Chondrocyte (in vitro differentiated cells): Measurements from ENCODE around the gene TMEM220. TPM values are rescaled to one million over a fixed set of nuclear protein-coding genes. Genes with fewer than 3 reads are reported as not detected.

Experiments used
- DNase-seq: peaks from one replicate; pipeline ENCODE4 v3.0.0; 2021; ENCODE audit warnings: mixed read lengths, low spot score
- H3K27ac Mint-ChIP-seq: one replicate; pipeline ENCODE4 v1.8.0; 2021; ENCODE audit warnings: mild to moderate bottlenecking, moderate library complexity, mixed read lengths; ENCODE audit not compliant: unreplicated experiment
- H3K27me3 Mint-ChIP-seq: 2 replicates; pipeline ENCODE4 v1.8.0; 2021; ENCODE audit warnings: low read depth, mixed read lengths
- H3K36me3 Mint-ChIP-seq: 2 replicates; pipeline ENCODE4 v1.8.0; 2021; ENCODE audit warnings: low read depth, mixed read lengths
- H3K4me1 Mint-ChIP-seq: 2 replicates; pipeline ENCODE4 v1.8.0; 2021; ENCODE audit warnings: low read depth, mild to moderate bottlenecking, mixed read lengths
- H3K4me3 Mint-ChIP-seq: one replicate; pipeline ENCODE4 v1.8.0; 2021; ENCODE audit warnings: mild to moderate bottlenecking, moderate library complexity, mixed read lengths; ENCODE audit not compliant: unreplicated experiment
- H3K9me3 Mint-ChIP-seq: 2 replicates; pipeline ENCODE4 v1.8.0; 2021; ENCODE audit warnings: low read depth, mixed read lengths
- total RNA-seq: library from RNA; stranded (reverse); gene quantifications from 3 replicates; pipeline ENCODE4 v1.2.1, GENCODE V29; 2021
- TF ChIP-seq, protein P1 (sequence below): fragments of 200-600 bp; sonication (generic); IDR thresholded peaks from 2 replicates; pipeline ENCODE4 v1.5.0; 2021; ENCODE audit warnings: antibody characterized with exemption, mild to moderate bottlenecking, moderate library complexity

TMEM220 gene
- total RNA-seq, 1 donor from 2014 or later: 7.6 TPM

DNA sequence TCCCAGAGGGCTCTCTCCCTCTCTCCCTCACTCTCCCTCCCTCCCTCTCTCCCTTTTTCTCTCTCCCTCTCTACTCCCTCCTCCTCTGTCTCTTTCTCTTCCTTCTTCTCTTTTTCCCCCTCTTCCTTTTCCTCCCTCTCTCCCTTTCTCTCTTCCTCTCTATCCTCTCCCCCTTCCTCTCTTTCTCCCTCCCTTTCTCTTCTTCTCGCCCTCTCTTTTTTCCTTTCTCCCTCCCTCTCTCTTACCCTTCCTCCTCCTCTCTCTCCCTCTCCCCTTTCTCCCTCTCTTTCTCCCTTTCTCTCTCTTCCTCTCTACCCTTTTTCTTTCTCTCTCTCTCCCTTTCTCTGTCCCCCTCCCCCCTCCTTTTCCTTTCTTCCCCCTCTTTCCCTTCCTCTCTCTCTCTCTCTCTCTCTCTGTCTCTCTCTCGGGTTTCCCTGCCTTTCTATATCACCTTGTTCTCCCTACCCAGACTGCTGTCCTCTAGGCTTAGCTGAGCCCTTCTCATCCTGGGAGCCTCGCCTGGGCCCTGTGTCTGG, 25.8 kb upstream of the TMEM220 start:
- Mint-ChIP-seq H3K27ac (no peak overlapping the region), H3K4me3 (no peak overlapping the region), H3K9me3 (no peaks in the 10 kb centered on the region), H3K27me3 (peaks cover 12% of the 10 kb centered on the region), H3K4me1 (no peaks in the 10 kb centered on the region), H3K36me3 (no peaks in the 10 kb centered on the region)
- DNase-seq: no peak
- TF ChIP-seq, protein P1, sequence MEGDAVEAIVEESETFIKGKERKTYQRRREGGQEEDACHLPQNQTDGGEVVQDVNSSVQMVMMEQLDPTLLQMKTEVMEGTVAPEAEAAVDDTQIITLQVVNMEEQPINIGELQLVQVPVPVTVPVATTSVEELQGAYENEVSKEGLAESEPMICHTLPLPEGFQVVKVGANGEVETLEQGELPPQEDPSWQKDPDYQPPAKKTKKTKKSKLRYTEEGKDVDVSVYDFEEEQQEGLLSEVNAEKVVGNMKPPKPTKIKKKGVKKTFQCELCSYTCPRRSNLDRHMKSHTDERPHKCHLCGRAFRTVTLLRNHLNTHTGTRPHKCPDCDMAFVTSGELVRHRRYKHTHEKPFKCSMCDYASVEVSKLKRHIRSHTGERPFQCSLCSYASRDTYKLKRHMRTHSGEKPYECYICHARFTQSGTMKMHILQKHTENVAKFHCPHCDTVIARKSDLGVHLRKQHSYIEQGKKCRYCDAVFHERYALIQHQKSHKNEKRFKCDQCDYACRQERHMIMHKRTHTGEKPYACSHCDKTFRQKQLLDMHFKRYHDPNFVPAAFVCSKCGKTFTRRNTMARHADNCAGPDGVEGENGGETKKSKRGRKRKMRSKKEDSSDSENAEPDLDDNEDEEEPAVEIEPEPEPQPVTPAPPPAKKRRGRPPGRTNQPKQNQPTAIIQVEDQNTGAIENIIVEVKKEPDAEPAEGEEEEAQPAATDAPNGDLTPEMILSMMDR: no peak

DNA sequence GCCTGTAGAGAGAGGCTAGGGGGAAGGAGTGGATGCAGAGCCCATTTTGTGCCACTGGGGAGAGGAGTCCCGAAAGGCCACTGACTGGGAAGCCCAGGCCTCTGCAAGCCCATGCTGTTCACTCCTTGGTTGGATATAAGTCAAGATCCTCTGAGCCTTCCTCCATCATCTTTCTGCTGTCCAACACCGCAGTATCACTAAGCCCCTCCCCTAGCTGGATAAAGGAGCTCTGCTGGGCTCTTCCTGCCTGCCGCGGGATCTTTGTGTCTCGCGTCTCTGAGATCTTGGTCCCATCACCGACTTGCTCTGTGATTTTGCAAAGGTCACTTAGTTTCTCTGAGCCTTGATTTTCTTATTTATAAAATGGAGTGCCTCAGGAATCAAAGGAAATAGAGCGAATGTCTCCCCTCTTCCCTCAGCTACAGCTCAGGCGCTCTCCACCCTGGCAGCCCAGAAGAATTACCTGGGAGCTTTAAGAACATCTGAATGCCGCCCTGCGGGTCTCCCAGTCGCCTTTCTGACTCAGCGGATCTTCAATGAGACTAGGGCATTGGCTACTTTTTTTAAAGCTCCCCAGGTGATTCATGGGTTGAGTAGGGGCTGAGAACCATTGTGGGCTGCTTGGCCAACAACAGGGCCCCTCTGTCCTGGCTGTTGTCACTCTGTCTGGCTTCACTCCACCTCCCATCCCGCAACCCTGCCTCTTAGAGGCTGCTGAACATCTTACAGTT, 25.2 kb upstream of the TMEM220 start:
- TF ChIP-seq, protein P1: no peak
- no peak overlapping the region for H3K27ac Mint-ChIP-seq

DNA sequence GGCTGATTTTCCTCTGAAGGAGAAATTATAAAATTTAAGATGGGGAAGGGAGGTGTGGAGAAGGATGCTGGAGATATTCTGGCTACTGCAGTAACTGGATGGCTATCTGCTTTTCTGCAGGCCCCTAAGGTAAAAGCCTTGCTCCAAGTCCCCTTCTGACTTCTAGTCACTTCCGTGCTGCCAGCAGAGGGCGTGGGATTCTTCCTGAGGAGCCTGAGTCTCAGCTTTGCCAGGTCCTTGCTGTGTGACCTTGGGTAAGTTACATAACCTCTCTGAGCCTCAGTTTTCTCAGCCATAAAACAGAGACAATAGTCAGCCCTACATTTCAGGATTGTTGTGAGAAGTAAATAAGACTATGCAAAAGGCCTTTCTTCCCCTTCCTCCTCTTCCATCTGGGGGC, 24.3 kb upstream of the TMEM220 start:
- H3K9me3 Mint-ChIP-seq: no peaks in the 10 kb centered on the region

More for the DNA sequence above, 25.2 kb upstream of the TMEM220 start:
- DNase-seq: no peak
- H3K27me3 Mint-ChIP-seq: peaks cover 13% of the 10 kb centered on the region
- H3K4me1 Mint-ChIP-seq: no peaks in the 10 kb centered on the region
- H3K9me3 Mint-ChIP-seq: no peaks in the 10 kb centered on the region
- no peaks in the 10 kb centered on the region for H3K36me3 Mint-ChIP-seq
- H3K4me3 Mint-ChIP-seq: peak overlapping the region; percentile 3

DNA sequence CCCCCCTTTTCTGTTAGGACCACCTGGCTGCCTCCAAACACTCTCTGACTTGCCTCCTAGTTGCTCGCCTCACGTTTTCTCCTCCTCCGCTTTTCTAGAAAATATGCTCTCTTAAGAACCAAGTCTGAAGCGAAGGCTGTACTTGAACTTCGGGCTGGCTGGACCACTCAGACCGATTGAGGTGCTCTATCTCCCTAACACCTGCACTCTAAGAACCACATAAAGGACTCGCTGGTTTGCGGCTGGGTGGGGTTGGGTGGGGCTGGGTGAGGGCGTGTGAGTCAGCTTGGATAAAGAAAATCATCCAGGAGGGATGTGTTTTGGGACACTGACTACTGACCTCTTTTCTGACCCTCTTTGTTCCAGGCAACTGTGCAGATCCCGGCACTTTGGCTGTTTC, 22.9 kb upstream of the TMEM220 start:
- Mint-ChIP-seq H3K9me3 (no peaks in the 10 kb centered on the region), H3K27ac (no peak overlapping the region), H3K4me1 (no peaks in the 10 kb centered on the region), H3K36me3 (no peaks in the 10 kb centered on the region), H3K4me3 (no peak overlapping the region), H3K27me3 (peaks cover 18% of the 10 kb centered on the region)
- no peak for DNase-seq
- TF ChIP-seq, protein P1: no peak

More for the DNA sequence above, 24.3 kb upstream of the TMEM220 start:
- Mint-ChIP-seq H3K4me1 (no peaks in the 10 kb centered on the region), H3K27me3 (peaks cover 16% of the 10 kb centered on the region), H3K4me3 (no peak overlapping the region), H3K27ac (no peak overlapping the region), H3K36me3 (no peaks in the 10 kb centered on the region)
- TF ChIP-seq, protein P1: peak; percentile 61
- DNase-seq: no peak

DNA sequence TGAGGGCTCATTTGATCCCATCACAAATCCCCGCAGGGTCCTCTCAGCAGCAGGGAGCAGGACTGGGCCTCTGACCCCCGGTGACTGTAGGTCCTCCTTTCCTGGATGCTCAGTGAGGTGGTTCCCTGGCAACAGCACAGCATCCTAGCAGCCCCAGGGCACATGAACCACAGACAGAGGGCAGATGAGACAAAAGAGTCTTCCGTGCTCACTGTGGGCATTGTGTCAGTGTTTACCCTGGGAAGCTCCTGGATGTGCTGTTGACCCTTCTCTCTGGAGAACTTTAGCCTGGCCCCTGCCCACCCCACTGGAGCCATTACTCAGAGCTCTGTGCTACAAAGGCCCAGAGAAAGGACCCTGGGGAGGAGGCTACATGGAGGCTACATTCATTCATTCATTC, 21.7 kb upstream of the TMEM220 start:
- TF ChIP-seq, protein P1: no peak
- no peaks in the 10 kb centered on the region for H3K4me1 Mint-ChIP-seq
- H3K27me3 Mint-ChIP-seq: peaks cover 22% of the 10 kb centered on the region
- no peaks in the 10 kb centered on the region for H3K36me3 Mint-ChIP-seq
- H3K27ac Mint-ChIP-seq: no peak overlapping the region
- no peaks in the 10 kb centered on the region for H3K9me3 Mint-ChIP-seq
- no peak overlapping the region for H3K4me3 Mint-ChIP-seq
- DNase-seq: no peak
